DND-41 (cell line): ENCODE measurements around the gene FUT1.

Experiments
- ATAC-seq: fragments of 200-7000 bp; cut with Tn5 transposase; 3 replicates; pipeline ENCODE4 v1.9.1; 2021; ENCODE audit warnings: low read depth; ENCODE audit not compliant: insufficient read depth
- DNase-seq: peaks from one replicate; pipeline ENCODE4 v3.0.0-alpha.2; 2020
- H2AFZ ChIP-seq: 2 replicates; pipeline ENCODE4 v1.6.0; 2012; ENCODE audit warnings: low read depth, low read length
- H3K27ac ChIP-seq: 2 replicates; pipeline ENCODE4 v1.5.1; 2012; ENCODE audit warnings: low read length, inconsistent platforms
- H3K27me3 ChIP-seq: fragments of 200-600 bp; sonication (generic); 2 replicates; pipeline ENCODE4 v1.6.0; 2012; ENCODE audit warnings: low read length, mild to moderate bottlenecking, inconsistent platforms; ENCODE audit not compliant: insufficient read depth, poor library complexity
- H3K36me3 ChIP-seq: 2 replicates; pipeline ENCODE4 v1.5.1; 2012; ENCODE audit warnings: low read length, inconsistent platforms; ENCODE audit not compliant: insufficient read depth
- H3K4me1 ChIP-seq: 2 replicates; pipeline ENCODE4 v1.5.1; 2012; ENCODE audit warnings: mild to moderate bottlenecking, low read length; ENCODE audit not compliant: insufficient read depth
- H3K4me2 ChIP-seq: 2 replicates; pipeline ENCODE4 v1.6.0; 2012; ENCODE audit warnings: mild to moderate bottlenecking, moderate library complexity, low read length, inconsistent platforms; ENCODE audit not compliant: insufficient read depth
- H3K4me3 ChIP-seq, 2 experiments: fragments of 200-600 bp in 1 of 2; shearing (Covaris generic) in 1 of 2; 2 replicates each; pipeline ENCODE4 v1.5.1; 2012 to 2016; ENCODE audit warnings: inconsistent platforms in 2 of 2, low read length in 2 of 2, mild to moderate bottlenecking in 2 of 2, low read depth in 1 of 2, moderate library complexity in 1 of 2
- H3K79me2 ChIP-seq: 2 replicates; pipeline ENCODE4 v1.6.0; 2012; ENCODE audit warnings: low read length, inconsistent platforms; ENCODE audit not compliant: insufficient read depth
- H3K9ac ChIP-seq: 2 replicates; pipeline ENCODE4 v1.6.0; 2012; ENCODE audit warnings: low read depth, mild to moderate bottlenecking, inconsistent platforms, low read length, moderate library complexity
- H3K9me3 ChIP-seq: 2 replicates; pipeline ENCODE4 v1.5.1; 2012; ENCODE audit warnings: low read length, moderate library complexity, mild to moderate bottlenecking, inconsistent platforms; ENCODE audit not compliant: insufficient read depth, severe bottlenecking
- H4K20me1 ChIP-seq: 2 replicates; pipeline ENCODE4 v1.6.0; 2012; ENCODE audit warnings: low read length; ENCODE audit not compliant: insufficient read depth
- EZH2 ChIP-seq: IDR thresholded peaks from 3 replicates; pipeline ENCODE4 v1.6.1; 2012; ENCODE audit warnings: borderline replicate concordance, low read depth, mild to moderate bottlenecking, moderate library complexity, low read length, inconsistent platforms; ENCODE audit not compliant: severe bottlenecking
- TF ChIP-seq, protein P1 (sequence below): IDR thresholded peaks from 2 replicates; pipeline ENCODE4 v1.5.1; 2012; ENCODE audit warnings: borderline replicate concordance, low read length, moderate library complexity, mild to moderate bottlenecking; ENCODE audit not compliant: poor library complexity, severe bottlenecking; ENCODE audit errors: extremely low read depth

The FUT1 gene

GRCh38 chr19:48742096-48742495 lies 10.3 kb downstream of the FUT1 start:
- DNase-seq = no peak
- Histone ChIP-seq H3K4me3 (no peak overlapping the region), H3K9me3 (no peaks in the 10 kb centered on the region), H3K79me2 (no peaks in the 10 kb centered on the region), H3K36me3 (no peaks in the 10 kb centered on the region), H3K27ac (no peak overlapping the region), H3K9ac (no peak overlapping the region), H2AFZ (peak overlapping the region; percentile 44; the same call in 1 of the 2 replicates), H3K4me2 (no peak overlapping the region), H3K27me3 (no peaks in the 10 kb centered on the region), H4K20me1 (no peaks in the 10 kb centered on the region), H3K4me1 (peaks cover 25% of the 10 kb centered on the region)
- TF ChIP-seq, protein P1, sequence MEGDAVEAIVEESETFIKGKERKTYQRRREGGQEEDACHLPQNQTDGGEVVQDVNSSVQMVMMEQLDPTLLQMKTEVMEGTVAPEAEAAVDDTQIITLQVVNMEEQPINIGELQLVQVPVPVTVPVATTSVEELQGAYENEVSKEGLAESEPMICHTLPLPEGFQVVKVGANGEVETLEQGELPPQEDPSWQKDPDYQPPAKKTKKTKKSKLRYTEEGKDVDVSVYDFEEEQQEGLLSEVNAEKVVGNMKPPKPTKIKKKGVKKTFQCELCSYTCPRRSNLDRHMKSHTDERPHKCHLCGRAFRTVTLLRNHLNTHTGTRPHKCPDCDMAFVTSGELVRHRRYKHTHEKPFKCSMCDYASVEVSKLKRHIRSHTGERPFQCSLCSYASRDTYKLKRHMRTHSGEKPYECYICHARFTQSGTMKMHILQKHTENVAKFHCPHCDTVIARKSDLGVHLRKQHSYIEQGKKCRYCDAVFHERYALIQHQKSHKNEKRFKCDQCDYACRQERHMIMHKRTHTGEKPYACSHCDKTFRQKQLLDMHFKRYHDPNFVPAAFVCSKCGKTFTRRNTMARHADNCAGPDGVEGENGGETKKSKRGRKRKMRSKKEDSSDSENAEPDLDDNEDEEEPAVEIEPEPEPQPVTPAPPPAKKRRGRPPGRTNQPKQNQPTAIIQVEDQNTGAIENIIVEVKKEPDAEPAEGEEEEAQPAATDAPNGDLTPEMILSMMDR = no peak
- no peak for TF ChIP-seq EZH2
- ATAC-seq = no peak

GRCh38 chr19:48741129-48741999 lies 11.1 kb downstream of the FUT1 start:
- no peaks in the 10 kb centered on the region for H3K9me3 ChIP-seq
- no peaks in the 10 kb centered on the region for H3K27me3 ChIP-seq
- ATAC-seq = 0 out of 3 replicates have a peak, but pooled peaks have one; percentile 28
- peaks cover 25% of the 10 kb centered on the region for H3K4me1 ChIP-seq
- H3K4me2 ChIP-seq = no peak overlapping the region
- H2AFZ ChIP-seq = no peak overlapping the region
- no peaks in the 10 kb centered on the region for H3K79me2 ChIP-seq
- H3K4me3 ChIP-seq = no peak overlapping the region
- peak; percentile 58 for DNase-seq
- H4K20me1 ChIP-seq = no peaks in the 10 kb centered on the region
- H3K27ac ChIP-seq = no peak overlapping the region
- no peak overlapping the region for H3K9ac ChIP-seq
- TF ChIP-seq EZH2 = no peak
- TF ChIP-seq, protein P1 = no peak
- no peaks in the 10 kb centered on the region for H3K36me3 ChIP-seq

DNA sequence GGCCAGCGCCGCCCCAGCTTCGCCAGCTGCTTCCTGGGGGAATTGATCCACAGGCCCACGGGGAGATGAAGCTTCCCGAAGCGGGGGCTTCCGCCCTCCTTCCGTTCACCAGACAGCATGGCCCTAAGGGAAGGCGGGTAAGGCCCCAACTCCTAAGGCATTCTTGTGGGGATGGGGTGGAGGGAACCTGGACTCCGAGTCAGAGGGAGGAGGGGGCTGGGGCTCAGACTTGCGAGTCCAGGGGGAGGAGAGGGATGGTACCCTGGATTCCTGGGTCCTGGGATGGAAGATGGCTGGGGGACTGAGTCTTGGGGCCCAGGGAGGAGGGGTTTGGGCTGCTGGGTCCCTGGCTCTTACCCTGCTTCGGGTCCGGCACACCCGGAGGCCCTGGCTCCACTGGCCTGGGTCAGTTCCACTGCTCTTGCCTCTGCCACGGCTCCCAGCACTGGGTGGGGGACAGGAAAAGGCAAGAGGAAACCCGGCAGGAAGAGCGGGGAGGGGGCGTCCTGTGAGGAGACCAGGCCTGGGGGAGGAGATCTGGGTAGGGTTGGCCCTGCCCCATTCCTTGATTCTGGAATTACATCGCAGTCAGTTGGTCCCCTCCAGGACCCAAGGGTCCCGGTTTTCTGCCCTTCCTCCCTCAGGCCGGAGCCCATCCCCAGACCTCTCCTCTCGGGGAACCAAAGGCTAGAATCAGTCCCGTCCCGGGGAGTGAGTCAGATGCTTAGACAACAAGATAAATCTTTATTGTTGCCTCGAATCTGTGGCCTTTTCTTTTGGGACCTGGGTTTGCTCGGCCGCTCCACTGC lies 12.1 kb downstream of the FUT1 start, which contains the start of gene RASIP1:
Gene RASIP1, minus strand, starts transcription at position 447 of the 809 bp plus-strand sequence. Its CDS starts 328 bp downstream, at position 119.
- ATAC-seq = no peak
- no peak within 1 kb of the TSS for H3K9ac ChIP-seq
- no peak within 1 kb of the TSS for H3K4me3 ChIP-seq
- DNase-seq = no peak
- H3K9me3 ChIP-seq = no peaks in the 10 kb centered on the region
- no peak within 1 kb of the TSS for H2AFZ ChIP-seq
- no peak within 1 kb of the TSS; the same call in 1 of the 2 replicates for H3K4me2 ChIP-seq
- H3K27ac ChIP-seq = no peak within 1 kb of the TSS
- no peaks in the 10 kb centered on the region for H3K27me3 ChIP-seq
- H4K20me1 ChIP-seq = no peaks in the 10 kb centered on the region
- peaks cover 25% of the 10 kb centered on the region for H3K4me1 ChIP-seq
- no peaks in the 10 kb centered on the region for H3K79me2 ChIP-seq
- H3K36me3 ChIP-seq = no peaks in the 10 kb centered on the region
- TF ChIP-seq, protein P1 = no peak
- TF ChIP-seq EZH2 = no peak
